GM19240 (cell line): ENCODE results near the gene JAKMIP2.
"Not testable (repeated sequence)": the region's sequence is repeated elsewhere in the genome, so short reads cannot be mapped to it uniquely, and the experiment has no call there.

Experiments used
- DNase-seq: peaks from one replicate; pipeline ENCODE4 v3.0.0; 2011; ENCODE audit warnings: low spot score; ENCODE audit not compliant: insufficient read length

JAKMIP2 gene

GRCh38 chr5:147782110-147783028 lies at the start of gene JAKMIP2:
JAKMIP2 (minus strand) TSS chr5:147782728; CDS start chr5:147671806, 110,922 bp downstream.
- peak; percentile 8 for DNase-seq

- DNase-seq, result no peak
Observed at GRCh38 chr5:147831465-147831864, 48.9 kb upstream of the JAKMIP2 start, which contains the start of gene SPINK1. SPINK1 (minus strand) TSS chr5:147831671; CDS start chr5:147831577, 94 bp downstream.

DNA sequence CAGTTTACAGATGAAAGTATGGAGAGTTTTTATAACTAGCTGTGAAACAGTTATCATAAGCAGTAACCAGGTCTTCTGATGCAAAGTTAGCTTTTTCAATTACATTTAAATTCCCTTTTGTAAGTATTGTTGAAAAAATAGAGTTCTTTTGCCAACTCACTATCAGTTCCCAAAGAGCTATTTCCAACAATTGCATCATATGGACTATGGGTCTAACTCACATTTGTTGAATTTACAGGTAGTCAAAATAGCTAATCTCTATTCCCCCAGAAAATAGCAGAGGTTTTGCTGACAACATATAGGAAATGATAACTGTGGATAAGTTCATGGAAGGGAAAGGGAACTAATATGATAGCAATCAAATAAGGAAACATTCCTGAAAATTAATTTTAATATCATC lies 47.5 kb upstream of the JAKMIP2 start:
- no peak for DNase-seq

- not testable (repeated sequence) for DNase-seq
Observed at GRCh38 chr5:147827017-147827416, 44.5 kb upstream of the JAKMIP2 start.

DNA sequence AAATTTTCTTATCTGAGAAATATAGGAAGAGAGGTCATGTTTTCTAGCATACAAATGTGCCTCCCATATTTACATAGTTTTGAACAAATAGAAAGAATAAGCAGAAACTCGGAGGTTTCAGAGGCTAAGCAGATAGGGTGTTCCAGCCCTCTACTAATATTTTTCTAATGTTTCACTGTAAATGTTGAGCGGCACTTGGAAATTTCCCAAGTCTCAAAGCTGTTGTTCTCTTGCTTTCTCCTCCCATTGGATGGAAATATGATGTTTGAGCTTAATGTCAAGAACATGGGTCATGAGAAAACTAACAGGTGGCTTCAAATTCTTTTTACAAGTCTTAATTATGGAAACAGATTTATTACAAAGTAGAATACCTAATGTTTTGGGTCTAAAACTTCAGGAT lies 43.8 kb upstream of the JAKMIP2 start:
- DNase-seq, result no peak

DNA sequence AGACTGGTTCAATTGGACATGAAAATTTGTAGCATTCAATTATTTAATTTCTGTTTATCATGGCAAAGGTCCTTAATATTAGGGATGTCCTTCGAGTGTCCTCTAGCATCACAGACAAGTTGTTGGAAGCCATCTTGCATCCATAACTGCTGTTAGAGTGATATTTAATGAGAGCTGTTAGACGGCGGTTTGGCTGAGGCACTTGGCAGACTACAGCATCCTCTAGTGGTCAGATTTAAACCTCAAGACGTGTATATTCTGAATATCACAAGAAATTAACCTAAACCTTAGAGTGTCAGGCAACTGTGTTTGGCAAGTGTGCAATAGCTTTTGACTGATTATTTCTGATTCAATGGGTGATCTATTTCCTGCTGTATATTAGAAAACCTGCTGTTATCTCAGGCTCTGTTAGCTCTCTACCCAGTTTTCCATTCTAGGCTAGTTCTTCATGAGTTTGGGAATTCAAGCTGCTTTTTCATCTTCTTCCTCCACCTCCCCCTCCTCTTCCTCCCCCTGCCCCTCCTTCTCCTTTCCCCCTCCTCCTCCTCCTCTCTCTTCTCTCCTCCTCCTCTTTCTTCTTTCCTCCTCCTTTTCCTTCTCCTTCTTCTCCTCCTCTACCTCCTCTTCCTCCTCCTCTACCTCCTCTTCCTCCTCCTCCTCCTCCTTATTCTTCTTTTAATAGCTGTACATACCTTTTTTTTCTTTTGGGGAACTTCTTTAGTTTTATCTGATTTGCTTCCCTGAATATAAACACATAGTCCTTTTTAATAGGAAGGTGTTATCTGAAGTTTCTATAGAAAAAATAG lies 40.4 kb upstream of the JAKMIP2 start:
- DNase-seq, result peak; percentile 9

DNA sequence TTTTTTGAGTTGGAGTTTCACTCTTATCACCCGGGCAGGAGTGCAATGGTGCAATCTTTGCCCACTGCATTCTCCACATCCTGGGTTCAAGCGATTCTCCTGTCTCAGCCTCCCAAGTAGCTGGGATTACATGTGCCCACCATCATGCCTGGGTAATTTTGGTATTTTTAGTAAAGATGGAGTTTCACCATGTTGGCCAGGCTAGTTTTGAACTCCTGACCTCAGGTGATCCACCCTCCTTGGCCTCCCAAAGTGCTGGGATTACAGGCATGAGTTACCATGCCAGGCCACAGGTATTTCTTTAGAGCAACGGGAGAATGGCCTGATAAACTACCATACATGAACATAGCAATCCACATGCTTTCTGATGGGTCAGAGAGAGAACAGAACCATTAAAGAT lies 39.7 kb upstream of the JAKMIP2 start:
- not testable (repeated sequence) for DNase-seq

DNA sequence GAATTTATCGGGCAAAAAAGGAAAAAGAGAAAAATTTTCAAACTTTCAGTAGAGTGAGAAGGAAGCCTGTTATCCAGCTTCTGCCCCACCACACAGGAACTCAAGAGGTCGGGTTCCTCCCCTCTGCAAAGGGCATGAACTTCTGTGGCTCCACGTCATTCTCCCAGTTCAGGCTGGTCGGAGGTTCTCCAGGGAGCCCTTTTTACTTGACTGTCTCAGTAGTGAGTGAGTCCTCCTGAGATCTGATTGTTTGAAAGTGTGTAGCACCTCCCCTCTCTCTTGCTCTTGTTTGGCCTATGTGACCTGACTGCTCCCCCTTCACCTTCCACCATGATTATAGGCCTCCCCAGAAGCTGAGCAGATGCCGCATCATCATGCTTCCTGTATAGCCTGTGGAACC lies 39.2 kb upstream of the JAKMIP2 start:
- no peak for DNase-seq

DNA sequence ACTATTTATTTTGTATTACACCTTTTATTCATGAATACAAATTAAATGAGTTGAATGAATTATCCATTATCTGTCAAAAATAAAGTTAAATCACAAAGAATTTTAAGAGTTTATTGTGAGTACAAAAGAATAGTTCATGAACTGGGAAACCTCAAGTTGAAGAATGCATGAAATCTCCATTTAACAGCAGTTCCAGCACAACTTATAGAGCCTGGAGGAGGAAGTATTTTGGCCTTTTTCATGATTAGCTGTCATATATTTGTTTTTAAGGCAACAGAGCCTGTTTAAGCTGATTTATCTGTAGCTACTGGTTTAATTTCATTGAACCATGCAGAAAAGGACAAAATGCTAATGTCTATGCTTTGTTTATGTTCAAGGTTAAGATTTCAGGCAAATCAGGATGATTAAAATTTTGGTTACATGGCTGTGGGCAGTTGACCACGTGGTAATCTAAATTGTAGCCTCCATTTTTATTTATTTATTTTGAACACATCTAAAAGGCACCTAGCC lies 36.8 kb upstream of the JAKMIP2 start:
- no peak for DNase-seq

- no peak for DNase-seq
Observed at GRCh38 chr5:147818290-147818689, 35.8 kb upstream of the JAKMIP2 start.

GRCh38 chr5:147813696-147814095 lies 31.2 kb upstream of the JAKMIP2 start:
- DNase-seq, result no peak

DNA sequence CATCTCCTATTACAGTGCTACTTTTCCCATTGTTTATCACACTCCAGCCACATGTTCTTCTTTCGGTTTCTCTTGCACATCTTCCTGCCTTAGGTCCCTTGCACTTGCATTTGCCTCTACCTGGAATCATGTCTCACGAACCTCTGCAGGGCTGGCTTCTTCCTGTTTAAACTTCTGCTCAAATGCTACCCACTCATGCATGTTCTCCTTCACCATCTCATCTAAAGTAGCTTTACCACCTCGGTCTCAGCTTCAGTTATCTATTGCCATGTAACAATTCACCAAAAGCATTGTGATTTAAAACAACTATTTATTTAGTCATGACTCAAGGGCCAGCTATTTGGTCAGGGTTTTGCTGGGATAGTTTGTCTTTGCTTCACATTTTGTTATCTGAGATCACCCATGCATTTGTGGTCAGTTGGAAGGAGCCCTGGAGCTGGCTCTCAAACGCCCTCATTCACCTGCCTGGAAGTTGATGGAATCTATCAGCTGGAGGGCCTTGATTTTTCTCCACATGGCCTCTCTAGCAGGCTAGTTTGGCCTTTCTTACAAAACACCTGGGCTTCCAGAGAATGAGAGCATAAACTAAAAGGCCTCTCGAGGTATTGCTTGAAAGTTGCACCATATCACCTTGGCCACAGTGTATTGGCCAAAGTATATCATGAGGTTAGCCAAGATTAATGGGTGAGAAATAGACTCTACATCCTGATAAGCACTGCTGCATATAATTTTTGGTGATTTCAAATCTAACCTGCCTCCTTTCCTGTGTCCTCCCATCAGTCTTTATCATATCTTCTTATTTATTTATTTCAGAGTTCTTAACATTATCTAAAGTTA lies 27.5 kb upstream of the JAKMIP2 start:
- no peak for DNase-seq

DNA sequence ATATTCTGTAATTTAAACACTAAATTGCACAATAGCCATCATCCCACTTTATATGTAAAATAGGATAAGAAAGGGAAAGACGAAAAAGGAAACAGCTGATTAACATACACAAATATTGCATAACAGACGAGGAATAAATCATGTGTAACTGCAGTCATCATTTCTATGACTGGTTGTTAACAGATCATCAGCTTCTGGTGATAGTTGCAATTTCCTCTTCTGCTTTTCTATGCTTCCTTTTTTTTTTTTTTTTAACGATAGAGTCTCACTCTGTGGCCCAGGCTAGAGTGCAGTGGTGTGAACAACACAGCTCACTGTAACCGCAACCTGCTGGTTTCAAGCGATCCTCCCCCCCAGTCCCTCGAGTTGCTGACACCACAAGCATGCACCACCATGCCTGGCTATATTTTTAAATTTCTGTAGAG lies 22.5 kb upstream of the JAKMIP2 start:
- no peak for DNase-seq

- no peak for DNase-seq
Observed at GRCh38 chr5:147804334-147804733, 21.8 kb upstream of the JAKMIP2 start.

GRCh38 chr5:147803926-147804325 lies 21.4 kb upstream of the JAKMIP2 start:
- no peak for DNase-seq

DNA sequence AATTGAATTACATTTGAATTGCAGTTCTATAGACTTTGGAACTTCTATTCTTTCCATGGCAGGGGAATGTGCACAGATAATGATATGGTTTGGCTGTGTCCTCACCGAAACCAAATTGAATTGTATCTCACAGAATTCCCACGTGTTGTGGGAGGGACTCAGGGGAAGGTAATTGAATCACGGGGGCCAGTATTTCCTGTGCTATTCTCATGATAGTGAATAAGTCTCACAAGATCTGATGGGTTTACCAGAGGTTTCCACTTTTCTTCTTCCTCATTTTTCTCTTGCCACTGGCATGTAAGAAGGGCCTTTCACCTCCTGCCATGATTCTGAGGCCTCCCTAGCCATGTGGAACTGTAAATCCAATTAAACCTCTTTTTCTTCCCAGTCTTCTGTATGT lies 20.6 kb upstream of the JAKMIP2 start:
- not testable (repeated sequence) for DNase-seq

- no peak for DNase-seq
Observed at GRCh38 chr5:147801461-147801860, 18.9 kb upstream of the JAKMIP2 start.

DNA sequence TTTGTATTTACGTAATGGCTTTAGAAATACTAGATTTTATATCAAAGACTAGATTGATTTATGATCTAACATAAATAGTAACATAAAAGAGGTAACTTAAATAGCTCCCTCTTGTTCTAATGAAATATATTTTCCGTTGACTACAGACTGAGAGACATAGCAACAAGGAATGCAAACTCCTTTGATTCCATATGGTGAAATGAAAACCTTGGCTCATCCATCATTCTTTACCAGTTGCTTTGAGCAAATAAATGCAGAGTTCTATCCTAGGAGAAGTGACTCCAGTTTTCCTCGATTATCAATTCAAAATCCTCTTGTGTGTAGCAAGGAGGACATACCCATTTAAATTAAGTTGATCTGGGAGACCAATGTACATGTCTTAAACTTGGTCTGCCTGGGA lies 18.0 kb upstream of the JAKMIP2 start:
- no peak for DNase-seq

DNA sequence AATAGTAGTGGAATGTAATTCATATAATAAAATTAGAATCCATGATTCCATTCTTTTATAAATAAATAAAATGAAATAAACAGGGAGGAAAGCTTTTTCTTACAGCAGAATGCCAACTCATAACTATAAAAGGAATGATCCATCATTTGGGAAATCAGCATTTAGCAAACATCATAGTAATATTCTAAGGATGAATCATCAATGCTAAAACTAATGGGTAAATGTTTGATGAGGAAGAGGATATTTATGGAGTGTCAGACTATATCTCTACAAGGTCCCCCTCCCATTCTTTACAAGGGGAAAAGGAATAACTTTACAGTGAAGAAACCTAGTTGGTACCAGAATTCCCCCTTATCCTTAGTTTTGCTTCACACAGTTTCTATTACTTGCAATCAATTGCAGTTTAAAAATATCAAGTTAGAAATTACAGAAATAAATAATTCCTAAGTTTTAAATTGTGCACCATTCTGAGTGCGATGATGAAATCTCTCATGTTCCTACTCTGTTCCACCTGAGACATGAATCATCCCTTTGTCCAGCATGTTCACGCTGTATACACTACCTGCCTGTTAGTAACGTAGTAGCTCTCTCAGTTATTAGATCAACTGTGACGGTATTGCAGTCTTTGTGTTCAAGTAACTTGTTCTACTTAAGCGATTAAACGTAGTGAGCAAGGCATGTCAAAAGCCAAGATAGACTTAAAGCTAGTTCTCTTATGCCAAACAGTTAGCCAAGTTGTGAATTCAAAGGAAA lies 14.2 kb upstream of the JAKMIP2 start:
- DNase-seq, result no peak

GRCh38 chr5:147791181-147791580 lies 8.7 kb upstream of the JAKMIP2 start:
- no peak for DNase-seq
